Measurements from ENCODE around the gene SUGCT. TPM values are rescaled to one million over a fixed set of nuclear protein-coding genes. Genes with fewer than 3 reads are reported as not detected.

Gene SUGCT
- total RNA-seq, 2 experiments from 2014 or later = 0.44 to 0.57 TPM

GRCh38 chr7:40746841-40747556 lies 612.2 kb downstream of the SUGCT start:
- ATAC-seq (ENCODE audit: low read depth) (no peak), DNase-seq (no peak)
- Mint-ChIP-seq H3K27me3 (peaks cover 9% of the 10 kb centered on the region), H3K27ac (no peak overlapping the region), H3K4me1 (peaks cover 5% of the 10 kb centered on the region), H3K9me3 (peaks cover 1% of the 10 kb centered on the region), H3K36me3 (no peaks in the 10 kb centered on the region), H3K4me3 (no peak overlapping the region)
- POLR2A ChIA-PET = no interaction called here

DNA sequence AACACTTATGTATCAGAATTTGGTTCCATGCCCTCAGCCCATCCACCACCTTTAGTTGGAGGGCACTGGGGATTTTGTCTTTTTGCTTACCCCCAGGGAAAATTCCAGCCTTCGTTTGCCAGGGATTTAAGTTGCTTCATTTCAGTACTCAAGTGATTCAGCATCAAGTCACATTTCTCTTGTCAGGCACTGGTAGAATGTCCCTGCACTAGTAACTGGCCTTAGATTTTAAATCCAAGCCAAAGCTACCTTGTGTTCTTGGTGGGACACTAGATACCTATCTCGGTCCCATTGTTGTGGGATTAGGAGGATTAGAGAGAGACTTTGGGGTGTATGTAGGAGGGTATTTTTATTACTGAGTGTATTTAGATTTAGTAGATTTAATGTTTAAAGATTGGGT lies 613.1 kb downstream of the SUGCT start:
- peaks cover 5% of the 10 kb centered on the region for H3K4me1 Mint-ChIP-seq
- ATAC-seq (ENCODE audit: low read depth) (no peak), DNase-seq (no peak)
- no peak overlapping the region for H3K27ac Mint-ChIP-seq
- POLR2A ChIA-PET = no interaction called here
- H3K4me3 Mint-ChIP-seq = no peak overlapping the region
- peaks cover 11% of the 10 kb centered on the region for H3K27me3 Mint-ChIP-seq
- peaks cover 1% of the 10 kb centered on the region for H3K9me3 Mint-ChIP-seq
- no peaks in the 10 kb centered on the region for H3K36me3 Mint-ChIP-seq

DNA sequence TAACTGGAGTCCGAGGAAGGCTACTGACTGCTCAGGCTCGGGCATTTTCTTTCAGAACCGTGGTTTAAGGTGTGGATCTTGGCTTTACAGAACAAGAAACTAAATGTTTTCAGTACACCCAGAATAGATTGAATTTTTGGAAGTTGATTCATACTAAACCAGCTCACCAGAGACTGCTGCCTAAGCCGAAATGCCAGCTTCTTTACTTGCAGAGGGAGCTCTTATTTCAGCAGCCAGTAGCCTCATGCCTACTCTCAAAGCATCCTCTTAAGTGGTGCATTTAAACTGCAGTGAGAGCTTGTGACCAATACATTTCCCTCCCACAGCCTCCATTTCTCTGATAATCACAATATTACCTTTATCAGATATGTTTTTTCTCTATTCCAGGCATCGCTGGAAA lies 615.1 kb downstream of the SUGCT start:
- Mint-ChIP-seq H3K4me1 (peaks cover 5% of the 10 kb centered on the region), H3K36me3 (no peaks in the 10 kb centered on the region), H3K27me3 (peaks cover 11% of the 10 kb centered on the region), H3K4me3 (no peak overlapping the region), H3K9me3 (peaks cover 1% of the 10 kb centered on the region), H3K27ac (no peak overlapping the region)
- POLR2A ChIA-PET = no interaction called here
- ATAC-seq (ENCODE audit: low read depth) (no peak), DNase-seq (no peak)

DNA sequence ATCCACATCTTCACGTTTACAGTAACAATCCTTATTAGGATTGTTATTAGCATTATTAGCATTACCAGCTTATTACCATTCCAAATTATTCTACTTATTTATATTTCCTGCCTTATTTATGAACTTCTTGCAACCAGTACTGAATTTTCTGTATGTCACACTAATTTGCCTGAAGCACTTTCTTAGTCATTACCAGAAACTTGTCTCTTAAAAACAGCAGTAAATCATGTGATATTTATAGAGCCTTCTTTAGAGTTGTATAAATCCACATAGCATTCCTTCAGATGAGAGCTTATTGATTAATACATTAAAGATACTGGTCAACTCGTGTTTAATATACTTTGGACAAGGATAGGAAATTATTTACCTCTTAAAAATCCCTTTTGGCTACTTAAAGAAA lies 618.6 kb downstream of the SUGCT start:
- H3K4me1 Mint-ChIP-seq = peaks cover 17% of the 10 kb centered on the region
- ATAC-seq (ENCODE audit: low read depth) (no peak), DNase-seq (no peak)
- H3K27me3 Mint-ChIP-seq = peaks cover 5% of the 10 kb centered on the region
- no peak overlapping the region for H3K27ac Mint-ChIP-seq
- no peaks in the 10 kb centered on the region for H3K36me3 Mint-ChIP-seq
- no peak overlapping the region for H3K4me3 Mint-ChIP-seq
- POLR2A ChIA-PET = no interaction called here
- peaks cover 1% of the 10 kb centered on the region for H3K9me3 Mint-ChIP-seq

GRCh38 chr7:40755438-40755837 lies 620.6 kb downstream of the SUGCT start:
- no peaks in the 10 kb centered on the region for H3K36me3 Mint-ChIP-seq
- ATAC-seq (ENCODE audit: low read depth) (peak; percentile 63), DNase-seq (no peak)
- H3K4me3 Mint-ChIP-seq = no peak overlapping the region
- no peak overlapping the region for H3K27ac Mint-ChIP-seq
- H3K27me3 Mint-ChIP-seq = peaks cover 3% of the 10 kb centered on the region
- POLR2A ChIA-PET = no interaction called here
- peaks cover 1% of the 10 kb centered on the region for H3K9me3 Mint-ChIP-seq
- peaks cover 17% of the 10 kb centered on the region for H3K4me1 Mint-ChIP-seq

GRCh38 chr7:40757109-40757508 lies 622.3 kb downstream of the SUGCT start:
- Mint-ChIP-seq H3K4me3 (no peak overlapping the region), H3K27me3 (peaks cover 1% of the 10 kb centered on the region), H3K9me3 (no peaks in the 10 kb centered on the region), H3K4me1 (peaks cover 12% of the 10 kb centered on the region), H3K27ac (no peak overlapping the region), H3K36me3 (no peaks in the 10 kb centered on the region)
- DNase-seq = no peak
- no peak for ATAC-seq (ENCODE audit: low read depth)
- POLR2A ChIA-PET = no interaction called here

GRCh38 chr7:40758590-40758989 lies 623.8 kb downstream of the SUGCT start:
- H3K36me3 Mint-ChIP-seq = no peaks in the 10 kb centered on the region
- no peak overlapping the region for H3K4me3 Mint-ChIP-seq
- no peaks in the 10 kb centered on the region for H3K27me3 Mint-ChIP-seq
- no peaks in the 10 kb centered on the region for H3K9me3 Mint-ChIP-seq
- POLR2A ChIA-PET = no interaction called here
- H3K4me1 Mint-ChIP-seq = peaks cover 13% of the 10 kb centered on the region
- no peak for DNase-seq
- no peak overlapping the region for H3K27ac Mint-ChIP-seq
- ATAC-seq (ENCODE audit: low read depth) = no peak

DNA sequence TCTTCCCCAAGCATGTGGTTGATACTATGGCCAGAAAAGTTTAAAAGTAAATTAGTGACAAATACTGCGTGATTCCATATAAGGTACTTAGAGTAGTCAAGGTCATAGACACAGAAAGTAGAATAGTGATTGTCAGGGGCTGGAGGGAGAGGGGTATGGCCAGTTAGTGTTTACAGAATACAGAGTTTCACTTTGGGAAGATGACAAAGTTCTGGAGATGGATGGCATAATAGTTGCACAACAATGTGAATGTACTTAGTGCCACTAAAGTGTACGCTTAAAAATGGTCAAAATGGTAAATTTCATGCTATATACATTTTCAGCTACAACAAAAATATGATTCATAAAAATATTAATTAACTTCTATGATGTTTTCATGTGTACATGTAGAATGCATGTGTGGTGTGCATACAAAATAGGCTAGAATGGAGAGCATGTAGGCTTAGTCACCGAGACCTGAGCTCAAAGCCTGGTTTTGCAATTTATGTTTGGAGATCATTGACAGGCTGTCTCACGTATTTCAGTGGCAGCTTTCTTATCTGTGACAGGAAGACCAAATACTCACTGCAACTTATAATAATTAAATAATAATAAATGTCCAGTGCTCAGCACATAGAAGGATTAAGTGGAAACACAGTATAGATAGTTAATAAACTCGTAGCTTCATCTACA lies 625.6 kb downstream of the SUGCT start:
- peaks cover 11% of the 10 kb centered on the region for H3K4me1 Mint-ChIP-seq
- POLR2A ChIA-PET = no interaction called here
- DNase-seq = no peak
- no peak overlapping the region for H3K4me3 Mint-ChIP-seq
- peaks cover 3% of the 10 kb centered on the region for H3K27me3 Mint-ChIP-seq
- H3K27ac Mint-ChIP-seq = no peak overlapping the region
- H3K36me3 Mint-ChIP-seq = no peaks in the 10 kb centered on the region
- no peak for ATAC-seq (ENCODE audit: low read depth)
- no peaks in the 10 kb centered on the region for H3K9me3 Mint-ChIP-seq

- DNase-seq (no peak), ATAC-seq (ENCODE audit: low read depth) (no peak)
- H3K4me1 Mint-ChIP-seq = peaks cover 10% of the 10 kb centered on the region
- POLR2A ChIA-PET = no interaction called here
- no peaks in the 10 kb centered on the region for H3K36me3 Mint-ChIP-seq
- no peak overlapping the region for H3K27ac Mint-ChIP-seq
- no peaks in the 10 kb centered on the region for H3K9me3 Mint-ChIP-seq
- peaks cover 3% of the 10 kb centered on the region for H3K27me3 Mint-ChIP-seq
- no peak overlapping the region for H3K4me3 Mint-ChIP-seq
These were observed 626.2 kb downstream of the SUGCT start for GRCh38 chr7:40760987-40761386.

- Mint-ChIP-seq H3K4me1 (peaks cover 6% of the 10 kb centered on the region), H3K36me3 (no peaks in the 10 kb centered on the region), H3K9me3 (no peaks in the 10 kb centered on the region), H3K27ac (no peak overlapping the region), H3K27me3 (peaks cover 3% of the 10 kb centered on the region), H3K4me3 (no peak overlapping the region)
- POLR2A ChIA-PET = no interaction called here
- DNase-seq (no peak), ATAC-seq (ENCODE audit: low read depth) (no peak)
These were observed 627.2 kb downstream of the SUGCT start for GRCh38 chr7:40761762-40762560.

- H3K27ac Mint-ChIP-seq = no peak overlapping the region
- no peak overlapping the region for H3K4me3 Mint-ChIP-seq
- POLR2A ChIA-PET = no interaction called here
- peaks cover 7% of the 10 kb centered on the region for H3K4me1 Mint-ChIP-seq
- no peaks in the 10 kb centered on the region for H3K9me3 Mint-ChIP-seq
- no peaks in the 10 kb centered on the region for H3K36me3 Mint-ChIP-seq
- DNase-seq = no peak
- no peak for ATAC-seq (ENCODE audit: low read depth)
- peaks cover 3% of the 10 kb centered on the region for H3K27me3 Mint-ChIP-seq
These were observed 628.8 kb downstream of the SUGCT start for GRCh38 chr7:40763319-40764287.

GRCh38 chr7:40765639-40766038 lies 630.8 kb downstream of the SUGCT start:
- Mint-ChIP-seq H3K4me1 (peaks cover 7% of the 10 kb centered on the region), H3K36me3 (no peaks in the 10 kb centered on the region), H3K27me3 (peaks cover 4% of the 10 kb centered on the region), H3K4me3 (no peak overlapping the region), H3K9me3 (no peaks in the 10 kb centered on the region), H3K27ac (no peak overlapping the region)
- peak; percentile 50 for ATAC-seq (ENCODE audit: low read depth)
- POLR2A ChIA-PET = no interaction called here
- DNase-seq = no peak

- DNase-seq = no peak
- no peak for ATAC-seq (ENCODE audit: low read depth)
- POLR2A ChIA-PET = no interaction called here
- H3K9me3 Mint-ChIP-seq = no peaks in the 10 kb centered on the region
- H3K4me1 Mint-ChIP-seq = no peaks in the 10 kb centered on the region
- H3K27me3 Mint-ChIP-seq = peaks cover 8% of the 10 kb centered on the region
- no peak overlapping the region for H3K27ac Mint-ChIP-seq
- H3K36me3 Mint-ChIP-seq = no peaks in the 10 kb centered on the region
- H3K4me3 Mint-ChIP-seq = no peak overlapping the region
These were observed 637.3 kb downstream of the SUGCT start for GRCh38 chr7:40772096-40772495.

Measured in activated naive CD8-positive, alpha-beta T cell treated with anti-CD3 and anti-CD28 coated beads, Interleukin-2, amount 10 ng/mL, durations not matched to agents 7 days and 5 days (primary cell).